ENCODE data around the gene DLEC1. TPM values are rescaled to one million over a fixed set of nuclear protein-coding genes. Genes with fewer than 3 reads are reported as not detected.

Gene DLEC1
- total RNA-seq, 1 experiment from 2014 or later, result 0.81 TPM

DNA sequence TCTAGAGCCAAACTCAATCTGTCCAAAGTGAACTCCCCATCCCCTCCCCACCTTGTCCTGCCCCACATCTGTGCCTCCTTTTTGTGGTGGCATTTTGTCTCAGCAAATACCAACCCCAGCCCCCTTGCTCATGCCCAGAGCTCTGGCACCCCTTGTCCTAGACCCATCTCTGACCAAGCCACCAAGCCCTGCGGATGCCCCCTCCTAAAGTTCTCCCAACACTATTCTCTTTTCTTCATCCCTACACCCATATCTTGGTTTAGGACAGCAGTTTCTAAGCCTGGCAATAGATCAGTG is 80.2 kb downstream of the DLEC1 start:
- no peak for TF ChIP-seq MXD4 (CRISPR knock-in tag; IDR thresholded peaks at IDR 0.05; ENCODE audit: borderline replicate concordance)
- TF ChIP-seq, protein P1, sequence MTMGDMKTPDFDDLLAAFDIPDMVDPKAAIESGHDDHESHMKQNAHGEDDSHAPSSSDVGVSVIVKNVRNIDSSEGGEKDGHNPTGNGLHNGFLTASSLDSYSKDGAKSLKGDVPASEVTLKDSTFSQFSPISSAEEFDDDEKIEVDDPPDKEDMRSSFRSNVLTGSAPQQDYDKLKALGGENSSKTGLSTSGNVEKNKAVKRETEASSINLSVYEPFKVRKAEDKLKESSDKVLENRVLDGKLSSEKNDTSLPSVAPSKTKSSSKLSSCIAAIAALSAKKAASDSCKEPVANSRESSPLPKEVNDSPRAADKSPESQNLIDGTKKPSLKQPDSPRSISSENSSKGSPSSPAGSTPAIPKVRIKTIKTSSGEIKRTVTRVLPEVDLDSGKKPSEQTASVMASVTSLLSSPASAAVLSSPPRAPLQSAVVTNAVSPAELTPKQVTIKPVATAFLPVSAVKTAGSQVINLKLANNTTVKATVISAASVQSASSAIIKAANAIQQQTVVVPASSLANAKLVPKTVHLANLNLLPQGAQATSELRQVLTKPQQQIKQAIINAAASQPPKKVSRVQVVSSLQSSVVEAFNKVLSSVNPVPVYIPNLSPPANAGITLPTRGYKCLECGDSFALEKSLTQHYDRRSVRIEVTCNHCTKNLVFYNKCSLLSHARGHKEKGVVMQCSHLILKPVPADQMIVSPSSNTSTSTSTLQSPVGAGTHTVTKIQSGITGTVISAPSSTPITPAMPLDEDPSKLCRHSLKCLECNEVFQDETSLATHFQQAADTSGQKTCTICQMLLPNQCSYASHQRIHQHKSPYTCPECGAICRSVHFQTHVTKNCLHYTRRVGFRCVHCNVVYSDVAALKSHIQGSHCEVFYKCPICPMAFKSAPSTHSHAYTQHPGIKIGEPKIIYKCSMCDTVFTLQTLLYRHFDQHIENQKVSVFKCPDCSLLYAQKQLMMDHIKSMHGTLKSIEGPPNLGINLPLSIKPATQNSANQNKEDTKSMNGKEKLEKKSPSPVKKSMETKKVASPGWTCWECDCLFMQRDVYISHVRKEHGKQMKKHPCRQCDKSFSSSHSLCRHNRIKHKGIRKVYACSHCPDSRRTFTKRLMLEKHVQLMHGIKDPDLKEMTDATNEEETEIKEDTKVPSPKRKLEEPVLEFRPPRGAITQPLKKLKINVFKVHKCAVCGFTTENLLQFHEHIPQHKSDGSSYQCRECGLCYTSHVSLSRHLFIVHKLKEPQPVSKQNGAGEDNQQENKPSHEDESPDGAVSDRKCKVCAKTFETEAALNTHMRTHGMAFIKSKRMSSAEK (CRISPR knock-in tag; IDR thresholded peaks at IDR 0.05; ENCODE audit: borderline replicate concordance), result no peak
- TF ChIP-seq, protein P2, sequence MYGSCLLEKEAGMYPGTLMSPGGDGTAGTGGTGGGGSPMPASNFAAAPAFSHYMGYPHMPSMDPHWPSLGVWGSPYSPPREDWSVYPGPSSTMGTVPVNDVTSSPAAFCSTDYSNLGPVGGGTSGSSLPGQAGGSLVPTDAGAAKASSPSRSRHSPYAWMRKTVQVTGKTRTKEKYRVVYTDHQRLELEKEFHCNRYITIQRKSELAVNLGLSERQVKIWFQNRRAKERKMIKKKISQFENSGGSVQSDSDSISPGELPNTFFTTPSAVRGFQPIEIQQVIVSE (CRISPR knock-in tag; IDR thresholded peaks at IDR 0.05; ENCODE audit: borderline replicate concordance), result no peak
- no peak for TF ChIP-seq OVOL2 (CRISPR knock-in tag; IDR thresholded peaks at IDR 0.05; ENCODE audit: borderline replicate concordance)
- no peak for TF ChIP-seq ZNF423 (CRISPR knock-in tag; IDR thresholded peaks at IDR 0.05)
- TF ChIP-seq ZNF121 (CRISPR knock-in tag; IDR thresholded peaks at IDR 0.05), result no peak
- no peak for TF ChIP-seq ZBTB21 (CRISPR knock-in tag; IDR thresholded peaks at IDR 0.05; ENCODE audit: borderline replicate concordance)
- TF ChIP-seq, protein P3, sequence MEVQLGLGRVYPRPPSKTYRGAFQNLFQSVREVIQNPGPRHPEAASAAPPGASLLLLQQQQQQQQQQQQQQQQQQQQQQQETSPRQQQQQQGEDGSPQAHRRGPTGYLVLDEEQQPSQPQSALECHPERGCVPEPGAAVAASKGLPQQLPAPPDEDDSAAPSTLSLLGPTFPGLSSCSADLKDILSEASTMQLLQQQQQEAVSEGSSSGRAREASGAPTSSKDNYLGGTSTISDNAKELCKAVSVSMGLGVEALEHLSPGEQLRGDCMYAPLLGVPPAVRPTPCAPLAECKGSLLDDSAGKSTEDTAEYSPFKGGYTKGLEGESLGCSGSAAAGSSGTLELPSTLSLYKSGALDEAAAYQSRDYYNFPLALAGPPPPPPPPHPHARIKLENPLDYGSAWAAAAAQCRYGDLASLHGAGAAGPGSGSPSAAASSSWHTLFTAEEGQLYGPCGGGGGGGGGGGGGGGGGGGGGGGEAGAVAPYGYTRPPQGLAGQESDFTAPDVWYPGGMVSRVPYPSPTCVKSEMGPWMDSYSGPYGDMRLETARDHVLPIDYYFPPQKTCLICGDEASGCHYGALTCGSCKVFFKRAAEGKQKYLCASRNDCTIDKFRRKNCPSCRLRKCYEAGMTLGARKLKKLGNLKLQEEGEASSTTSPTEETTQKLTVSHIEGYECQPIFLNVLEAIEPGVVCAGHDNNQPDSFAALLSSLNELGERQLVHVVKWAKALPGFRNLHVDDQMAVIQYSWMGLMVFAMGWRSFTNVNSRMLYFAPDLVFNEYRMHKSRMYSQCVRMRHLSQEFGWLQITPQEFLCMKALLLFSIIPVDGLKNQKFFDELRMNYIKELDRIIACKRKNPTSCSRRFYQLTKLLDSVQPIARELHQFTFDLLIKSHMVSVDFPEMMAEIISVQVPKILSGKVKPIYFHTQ (CRISPR knock-in tag; IDR thresholded peaks at IDR 0.05), result no peak
- TF ChIP-seq, protein P4, sequence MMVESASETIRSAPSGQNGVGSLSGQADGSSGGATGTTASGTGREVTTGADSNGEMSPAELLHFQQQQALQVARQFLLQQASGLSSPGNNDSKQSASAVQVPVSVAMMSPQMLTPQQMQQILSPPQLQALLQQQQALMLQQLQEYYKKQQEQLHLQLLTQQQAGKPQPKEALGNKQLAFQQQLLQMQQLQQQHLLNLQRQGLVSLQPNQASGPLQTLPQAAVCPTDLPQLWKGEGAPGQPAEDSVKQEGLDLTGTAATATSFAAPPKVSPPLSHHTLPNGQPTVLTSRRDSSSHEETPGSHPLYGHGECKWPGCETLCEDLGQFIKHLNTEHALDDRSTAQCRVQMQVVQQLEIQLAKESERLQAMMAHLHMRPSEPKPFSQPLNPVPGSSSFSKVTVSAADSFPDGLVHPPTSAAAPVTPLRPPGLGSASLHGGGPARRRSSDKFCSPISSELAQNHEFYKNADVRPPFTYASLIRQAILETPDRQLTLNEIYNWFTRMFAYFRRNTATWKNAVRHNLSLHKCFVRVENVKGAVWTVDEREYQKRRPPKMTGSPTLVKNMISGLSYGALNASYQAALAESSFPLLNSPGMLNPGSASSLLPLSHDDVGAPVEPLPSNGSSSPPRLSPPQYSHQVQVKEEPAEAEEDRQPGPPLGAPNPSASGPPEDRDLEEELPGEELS (CRISPR knock-in tag; IDR thresholded peaks at IDR 0.05), result no peak
- TF ChIP-seq GRHL2 (CRISPR knock-in tag; IDR thresholded peaks at IDR 0.05; ENCODE audit: insufficient replicate concordance, severe bottlenecking), result no peak
- TF ChIP-seq IRF2 (CRISPR knock-in tag; IDR thresholded peaks at IDR 0.05; ENCODE audit: borderline replicate concordance, low read depth), result no peak
- TF ChIP-seq, protein P5, sequence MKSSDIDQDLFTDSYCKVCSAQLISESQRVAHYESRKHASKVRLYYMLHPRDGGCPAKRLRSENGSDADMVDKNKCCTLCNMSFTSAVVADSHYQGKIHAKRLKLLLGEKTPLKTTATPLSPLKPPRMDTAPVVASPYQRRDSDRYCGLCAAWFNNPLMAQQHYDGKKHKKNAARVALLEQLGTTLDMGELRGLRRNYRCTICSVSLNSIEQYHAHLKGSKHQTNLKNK (CRISPR knock-in tag; IDR thresholded peaks at IDR 0.05), result no peak
- TF ChIP-seq, protein P6, sequence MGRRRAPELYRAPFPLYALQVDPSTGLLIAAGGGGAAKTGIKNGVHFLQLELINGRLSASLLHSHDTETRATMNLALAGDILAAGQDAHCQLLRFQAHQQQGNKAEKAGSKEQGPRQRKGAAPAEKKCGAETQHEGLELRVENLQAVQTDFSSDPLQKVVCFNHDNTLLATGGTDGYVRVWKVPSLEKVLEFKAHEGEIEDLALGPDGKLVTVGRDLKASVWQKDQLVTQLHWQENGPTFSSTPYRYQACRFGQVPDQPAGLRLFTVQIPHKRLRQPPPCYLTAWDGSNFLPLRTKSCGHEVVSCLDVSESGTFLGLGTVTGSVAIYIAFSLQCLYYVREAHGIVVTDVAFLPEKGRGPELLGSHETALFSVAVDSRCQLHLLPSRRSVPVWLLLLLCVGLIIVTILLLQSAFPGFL (CRISPR knock-in tag; IDR thresholded peaks at IDR 0.05; ENCODE audit: borderline replicate concordance), result no peak
- TF ChIP-seq SMAD4 (CRISPR knock-in tag; IDR thresholded peaks at IDR 0.05), result no peak
- TF ChIP-seq, protein P7, sequence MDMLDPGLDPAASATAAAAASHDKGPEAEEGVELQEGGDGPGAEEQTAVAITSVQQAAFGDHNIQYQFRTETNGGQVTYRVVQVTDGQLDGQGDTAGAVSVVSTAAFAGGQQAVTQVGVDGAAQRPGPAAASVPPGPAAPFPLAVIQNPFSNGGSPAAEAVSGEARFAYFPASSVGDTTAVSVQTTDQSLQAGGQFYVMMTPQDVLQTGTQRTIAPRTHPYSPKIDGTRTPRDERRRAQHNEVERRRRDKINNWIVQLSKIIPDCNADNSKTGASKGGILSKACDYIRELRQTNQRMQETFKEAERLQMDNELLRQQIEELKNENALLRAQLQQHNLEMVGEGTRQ (CRISPR knock-in tag; IDR thresholded peaks at IDR 0.05), result no peak
- no peak for TF ChIP-seq TEAD4 (CRISPR knock-in tag; IDR thresholded peaks at IDR 0.05)
- DNase-seq (ENCODE audit: low spot score) (no peak), ATAC-seq (no peak)
- POLR2A ChIA-PET, result no interaction called here
- peaks cover 15% of the 10 kb centered on the region for H3K36me3 Mint-ChIP-seq
- H3K27ac Mint-ChIP-seq, result no peak overlapping the region
- CTCF ChIA-PET, result interaction anchor here (0.9 to 2.8 kb wide), 5 partner anchors 18 to 144 kb away, joined by 3 to 10 read pairs (median 3); partner anchors contain the start of genes ACAA1 and PLCD1
- H3K4me3 Mint-ChIP-seq, result no peak overlapping the region
- H3K9me3 Mint-ChIP-seq, result no peaks in the 10 kb centered on the region
- no peaks in the 10 kb centered on the region for H3K4me1 Mint-ChIP-seq
- peaks cover 6% of the 10 kb centered on the region for H3K27me3 Mint-ChIP-seq (ENCODE audit: low read depth)

Measured in WTC11 (cell line).